Breast epithelium (tissue), 4 donors: Measurements from ENCODE around the gene TRIM25. TPM values are rescaled to one million over a fixed set of nuclear protein-coding genes. Genes with fewer than 3 reads are reported as not detected.

Experiments used
- DNase-seq, 2 donors: peaks; one replicate each; pipeline ENCODE4 v3.0.0-alpha.2; 2019; ENCODE audit warnings: low spot score in 2 of 2
- H3K27ac ChIP-seq, 2 donors: fragments of 200-600 bp; sonication (generic) in 1 of 2; one replicate each; pipeline ENCODE4 v1.5.1; 2016 to 2019; ENCODE audit warnings: mild to moderate bottlenecking in 1 of 2
- H3K27me3 ChIP-seq, 2 donors: fragments of 200-600 bp; sonication (generic) in 1 of 2; one replicate each; pipeline versions ENCODE4 v1.5.1 to v1.6.0; 2017 to 2019; ENCODE audit warnings: control low read depth in 1 of 2, mild to moderate bottlenecking in 1 of 2
- H3K36me3 ChIP-seq: fragments of 200-600 bp; one replicate; pipeline ENCODE4 v1.5.1; 2019
- H3K4me1 ChIP-seq, 2 donors: fragments of 200-600 bp; sonication (generic); one replicate each; pipeline ENCODE4 v1.5.1; 2016 to 2019; ENCODE audit warnings: control low read depth in 1 of 2
- H3K4me3 ChIP-seq, 3 donors: fragments of 200-600 bp; sonication (generic); 1 replicate in 2 of 3; 2 replicates in 1 of 3; pipeline ENCODE4 v1.5.1; 2016 to 2019; ENCODE audit warnings: mild to moderate bottlenecking in 3 of 3, moderate library complexity in 2 of 3
- H3K9me3 ChIP-seq, 2 donors: fragments of 200-600 bp; sonication (generic) in 1 of 2; one replicate each; pipeline ENCODE4 v1.5.1; 2016 to 2019; ENCODE audit warnings: control low read depth in 1 of 2
- POLR2A ChIP-seq: fragments of 450-650 bp; IDR thresholded peaks from one replicate; pipeline ENCODE4 v1.6.1; 2016; ENCODE audit warnings: antibody characterized with exemption, mild to moderate bottlenecking, moderate library complexity
- POLR2AphosphoS5 ChIP-seq, 3 donors: sonication (generic); formaldehyde crosslinking; IDR thresholded peaks; one replicate each; pipeline ENCODE4 v1.6.1; 2017; ENCODE audit warnings: antibody characterized with exemption in 3 of 3
- intact Hi-C: fragments of 100-400 bp; cut with DNase I; formaldehyde crosslinking; loops from one replicate; pipeline ENCODE4 v1.15.1; 2023; ENCODE audit warnings: low total_unique reads
- total RNA-seq, 3 donors: library from RNA; depleted of rRNA; stranded (reverse); fragments of >200 nt; gene quantifications; one replicate each; pipeline ENCODE4 v1.1.0, GENCODE V29; 2016
- TF ChIP-seq, protein P1 (sequence below), 3 donors: fragments of 450-650 bp; IDR thresholded peaks; one replicate each; pipeline ENCODE4 v1.5.1; 2016 to 2017; ENCODE audit warnings: antibody characterized with exemption in 3 of 3, mild to moderate bottlenecking in 3 of 3, moderate library complexity in 3 of 3

Gene TRIM25
- total RNA-seq, 3 donors from 2014 or later = 29.9 to 61.0 (median 37.1) TPM

DNA sequence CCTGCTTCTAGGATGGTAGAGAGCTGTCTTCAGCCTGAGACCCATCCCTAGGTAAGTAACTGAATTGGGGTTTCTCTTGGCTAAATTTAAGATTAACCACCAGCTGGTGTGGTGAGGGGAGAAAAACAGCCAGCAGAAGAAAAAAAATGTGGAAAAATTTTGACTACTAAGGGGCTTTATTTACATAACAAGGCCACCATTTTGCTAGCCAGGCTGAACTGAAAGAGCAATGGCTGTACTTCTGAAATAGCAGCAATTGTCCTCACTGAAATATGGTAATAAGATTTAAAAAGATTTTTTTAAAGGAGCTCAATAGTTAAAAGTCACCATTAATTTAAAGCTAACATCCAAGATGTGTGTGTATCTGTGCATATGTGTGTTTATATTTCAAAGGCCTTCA lies 12.4 kb upstream of the TRIM25 start:
- Histone ChIP-seq H3K4me3 (no peak overlapping the region), H3K36me3 (no peaks in the 10 kb centered on the region), H3K9me3 (peaks cover 0 to 8% of the 10 kb centered on the region in 2 donors), H3K27ac (no peak overlapping the region), H3K4me1 (no peaks in the 10 kb centered on the region), H3K27me3 (no peaks in the 10 kb centered on the region)
- no peak for DNase-seq
- intact Hi-C loops = no loop called here
- TF ChIP-seq POLR2AphosphoS5 (IDR thresholded peaks at IDR 0.05) (no peak), POLR2A (no peak)
- TF ChIP-seq, protein P1, sequence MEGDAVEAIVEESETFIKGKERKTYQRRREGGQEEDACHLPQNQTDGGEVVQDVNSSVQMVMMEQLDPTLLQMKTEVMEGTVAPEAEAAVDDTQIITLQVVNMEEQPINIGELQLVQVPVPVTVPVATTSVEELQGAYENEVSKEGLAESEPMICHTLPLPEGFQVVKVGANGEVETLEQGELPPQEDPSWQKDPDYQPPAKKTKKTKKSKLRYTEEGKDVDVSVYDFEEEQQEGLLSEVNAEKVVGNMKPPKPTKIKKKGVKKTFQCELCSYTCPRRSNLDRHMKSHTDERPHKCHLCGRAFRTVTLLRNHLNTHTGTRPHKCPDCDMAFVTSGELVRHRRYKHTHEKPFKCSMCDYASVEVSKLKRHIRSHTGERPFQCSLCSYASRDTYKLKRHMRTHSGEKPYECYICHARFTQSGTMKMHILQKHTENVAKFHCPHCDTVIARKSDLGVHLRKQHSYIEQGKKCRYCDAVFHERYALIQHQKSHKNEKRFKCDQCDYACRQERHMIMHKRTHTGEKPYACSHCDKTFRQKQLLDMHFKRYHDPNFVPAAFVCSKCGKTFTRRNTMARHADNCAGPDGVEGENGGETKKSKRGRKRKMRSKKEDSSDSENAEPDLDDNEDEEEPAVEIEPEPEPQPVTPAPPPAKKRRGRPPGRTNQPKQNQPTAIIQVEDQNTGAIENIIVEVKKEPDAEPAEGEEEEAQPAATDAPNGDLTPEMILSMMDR (IDR thresholded peaks at IDR 0.05) = no peak

DNA sequence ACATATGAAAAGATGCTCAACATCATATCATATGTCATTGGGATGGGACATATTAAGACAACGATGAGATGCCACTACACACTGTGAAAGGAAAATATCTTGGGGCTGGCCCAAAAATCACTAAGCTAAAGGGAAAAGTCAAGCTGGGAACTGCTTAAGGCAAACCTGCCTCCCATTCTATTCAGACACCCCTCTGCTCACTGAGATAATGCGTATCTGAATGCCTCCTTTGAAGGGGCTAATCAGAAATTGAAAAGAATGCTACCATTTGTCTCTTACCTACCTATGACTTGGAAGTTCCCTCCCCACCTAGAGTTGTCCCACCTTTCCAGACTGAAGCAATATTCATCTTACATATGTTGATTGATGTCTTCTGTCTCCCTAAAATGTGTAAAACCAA lies 11.2 kb upstream of the TRIM25 start:
- no peaks in the 10 kb centered on the region for H3K4me1 ChIP-seq
- TF ChIP-seq POLR2A (no peak), POLR2AphosphoS5 (IDR thresholded peaks at IDR 0.05) (no peak)
- TF ChIP-seq, protein P1 (IDR thresholded peaks at IDR 0.05) = no peak
- no peak overlapping the region for H3K27ac ChIP-seq
- H3K4me3 ChIP-seq = no peak overlapping the region
- DNase-seq = no peak
- no peaks in the 10 kb centered on the region for H3K9me3 ChIP-seq
- no peaks in the 10 kb centered on the region for H3K27me3 ChIP-seq
- H3K36me3 ChIP-seq = no peaks in the 10 kb centered on the region
- intact Hi-C loops = no loop called here

DNA sequence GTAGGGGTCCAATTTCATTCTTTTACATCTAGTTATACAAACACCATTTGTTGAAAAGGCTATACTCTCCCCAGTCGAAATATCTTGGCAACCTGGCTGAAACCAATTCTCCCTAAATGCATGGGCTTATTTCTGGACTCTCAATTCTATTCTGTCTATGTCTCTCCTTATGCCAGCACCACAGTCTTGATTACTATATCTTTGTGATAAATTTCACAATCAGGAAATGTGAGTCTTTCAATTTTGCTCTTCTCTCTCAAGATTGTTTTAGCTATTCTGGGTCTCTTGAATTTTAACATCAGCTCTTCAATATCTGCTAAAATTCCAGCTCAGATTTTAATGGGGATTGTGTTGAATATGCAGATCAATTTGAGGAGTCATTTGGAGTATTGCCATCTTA lies 5.9 kb upstream of the TRIM25 start:
- no peaks in the 10 kb centered on the region for H3K27me3 ChIP-seq
- intact Hi-C loops = no loop called here
- no peaks in the 10 kb centered on the region for H3K9me3 ChIP-seq
- no peak overlapping the region for H3K4me3 ChIP-seq
- DNase-seq = no peak
- no peak overlapping the region for H3K27ac ChIP-seq
- peaks cover 0 to 4% of the 10 kb centered on the region in 2 donors for H3K4me1 ChIP-seq
- no peak for TF ChIP-seq POLR2A
- H3K36me3 ChIP-seq = no peaks in the 10 kb centered on the region

DNA sequence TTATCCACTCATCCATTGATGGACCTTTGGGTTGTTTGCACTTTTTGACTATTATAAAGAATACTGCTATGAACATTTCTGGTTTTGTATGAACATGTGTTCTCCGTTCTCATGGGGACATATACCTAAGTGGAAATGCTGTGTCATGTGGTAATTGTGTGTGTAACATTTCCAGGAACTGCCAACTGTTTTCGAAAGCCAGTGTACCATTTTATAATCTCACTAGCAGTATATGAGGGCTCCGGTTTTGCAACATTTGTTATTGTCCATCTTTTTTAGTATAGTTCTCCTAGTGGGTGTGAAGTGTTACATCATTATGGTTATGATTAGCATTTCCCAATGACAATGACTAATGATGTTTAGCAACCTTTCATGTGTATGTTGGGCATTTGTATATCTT lies 5.1 kb upstream of the TRIM25 start:
- DNase-seq = no peak
- H3K4me3 ChIP-seq = no peak overlapping the region
- H3K27ac ChIP-seq = no peak overlapping the region
- H3K36me3 ChIP-seq = no peaks in the 10 kb centered on the region
- no peak for TF ChIP-seq POLR2A
- no peak for TF ChIP-seq POLR2AphosphoS5 (IDR thresholded peaks at IDR 0.05)
- TF ChIP-seq, protein P1 (IDR thresholded peaks at IDR 0.05) = no peak
- no peaks in the 10 kb centered on the region for H3K9me3 ChIP-seq
- no peaks in the 10 kb centered on the region for H3K27me3 ChIP-seq
- intact Hi-C loops = no loop called here
- H3K4me1 ChIP-seq = peaks cover 0 to 4% of the 10 kb centered on the region in 2 donors

DNA sequence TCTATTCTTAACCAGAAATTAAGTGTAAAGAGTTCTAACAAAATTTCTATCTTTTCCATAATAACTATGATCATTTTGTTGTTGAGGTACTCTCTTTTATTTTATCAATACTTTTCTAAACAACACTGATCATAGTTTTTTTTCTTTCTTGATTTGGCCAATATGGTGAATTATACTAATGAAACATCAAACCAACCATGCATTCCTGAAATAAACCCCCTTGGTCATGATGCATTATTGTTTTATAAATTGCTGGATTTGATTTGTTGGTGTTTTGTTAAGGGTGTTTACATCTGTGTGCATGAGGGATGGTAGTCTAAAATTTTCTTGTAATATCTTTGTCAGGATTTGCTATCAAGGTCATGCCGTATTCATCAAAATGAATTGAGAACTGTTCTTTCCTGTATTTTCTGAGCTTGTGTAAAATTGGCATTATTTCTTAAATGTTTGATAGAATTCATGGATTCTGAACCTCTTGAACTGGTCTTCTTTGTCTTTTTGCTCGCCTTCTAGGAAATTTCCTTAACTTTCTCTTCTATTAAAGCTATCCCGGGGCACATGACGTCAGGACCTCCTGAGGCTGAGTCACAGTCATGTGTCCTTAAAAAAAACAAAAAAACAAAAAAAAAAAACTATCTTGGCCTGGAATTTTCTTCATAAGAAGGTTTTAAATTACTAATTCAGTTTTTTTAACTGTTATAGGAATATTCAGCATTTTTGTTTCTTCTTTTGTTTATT lies 3.9 kb upstream of the TRIM25 start:
- peaks cover 0 to 4% of the 10 kb centered on the region in 2 donors for H3K4me1 ChIP-seq
- no peak for DNase-seq
- intact Hi-C loops = no loop called here
- no peak for TF ChIP-seq POLR2AphosphoS5 (IDR thresholded peaks at IDR 0.05)
- TF ChIP-seq, protein P1 (IDR thresholded peaks at IDR 0.05) = no peak
- TF ChIP-seq POLR2A = no peak
- no peaks in the 10 kb centered on the region for H3K27me3 ChIP-seq
- no peaks in the 10 kb centered on the region for H3K36me3 ChIP-seq
- no peaks in the 10 kb centered on the region for H3K9me3 ChIP-seq
- H3K27ac ChIP-seq = no peak overlapping the region
- no peak overlapping the region for H3K4me3 ChIP-seq
